Karpas-422 (cell line): ENCODE measurements around the gene KDM5A. TPM values are rescaled to one million over a fixed set of nuclear protein-coding genes. Genes with fewer than 3 reads are reported as not detected.
"Not testable (repeated sequence)": the region's sequence is repeated elsewhere in the genome, so short reads cannot be mapped to it uniquely, and the experiment has no call there.

Experiments used
- DNase-seq: peaks from one replicate; pipeline ENCODE4 v3.0.0-alpha.2; 2015
- H2AFZ ChIP-seq: fragments of 200-600 bp; sonication (generic); 2 replicates; pipeline ENCODE4 v1.6.1; 2014; ENCODE audit warnings: antibody characterized with exemption, low read length, mixed read lengths
- H3K27ac ChIP-seq: fragments of 200-600 bp; sonication (generic); 2 replicates; pipeline ENCODE4 v1.5.1; 2014; ENCODE audit warnings: mild to moderate bottlenecking, low read length, moderate library complexity
- H3K27me3 ChIP-seq: fragments of 200-600 bp; sonication (generic); 2 replicates; pipeline ENCODE4 v1.6.1; 2014; ENCODE audit warnings: low read length, mixed read lengths
- H3K36me3 ChIP-seq: fragments of 200-600 bp; sonication (generic); 2 replicates; pipeline ENCODE4 v1.6.1; 2014; ENCODE audit warnings: low read length, mixed read lengths; ENCODE audit not compliant: insufficient read depth
- H3K4me1 ChIP-seq: fragments of 200-600 bp; sonication (generic); 2 replicates; pipeline ENCODE4 v1.6.1; 2014; ENCODE audit warnings: mild to moderate bottlenecking, low read length, mixed read lengths
- H3K4me2 ChIP-seq: fragments of 200-600 bp; sonication (generic); 2 replicates; pipeline ENCODE4 v1.6.1; 2014; ENCODE audit warnings: low read length, low read depth, mild to moderate bottlenecking; ENCODE audit not compliant: poor library complexity, severe bottlenecking
- H3K4me3 ChIP-seq: fragments of 200-600 bp; sonication (generic); 2 replicates; pipeline ENCODE4 v1.5.1; 2014; ENCODE audit warnings: mild to moderate bottlenecking, antibody characterized with exemption, low read length, mixed read lengths
- H3K79me2 ChIP-seq: fragments of 200-600 bp; sonication (generic); 2 replicates; pipeline ENCODE4 v1.6.1; 2014; ENCODE audit warnings: mild to moderate bottlenecking, low read length, mixed read lengths
- H3K9ac ChIP-seq: fragments of 200-600 bp; sonication (generic); 2 replicates; pipeline ENCODE4 v1.6.0; 2014; ENCODE audit warnings: low read length
- H3K9me2 ChIP-seq: fragments of 200-600 bp; sonication (generic), shearing (Covaris generic); replicated peaks from 2 replicates; pipeline ENCODE4 v1.6.0; 2014; ENCODE audit warnings: mild to moderate bottlenecking, low read length, moderate library complexity; ENCODE audit not compliant: insufficient read depth
- H3K9me3 ChIP-seq: fragments of 300-700, 200-600 bp; sonication (generic); 2 replicates; pipeline ENCODE4 v1.6.1; 2014; ENCODE audit warnings: low read length, mixed read lengths
- H4K20me1 ChIP-seq: fragments of 200-600 bp; sonication (generic); 2 replicates; pipeline ENCODE4 v1.6.1; 2014; ENCODE audit warnings: mild to moderate bottlenecking, antibody characterized with exemption, low read length, low read depth; ENCODE audit not compliant: insufficient read depth
- total RNA-seq: library from RNA; depleted of rRNA; stranded (reverse); fragments of >200 nt; shearing (Covaris generic); gene quantifications from 2 replicates; pipeline ENCODE4 v1.2.3, GENCODE V29; 2014; ENCODE audit warnings: low replicate concordance

Gene KDM5A
- total RNA-seq, 1 experiment from 2014 or later, result 64.7 TPM

DNA sequence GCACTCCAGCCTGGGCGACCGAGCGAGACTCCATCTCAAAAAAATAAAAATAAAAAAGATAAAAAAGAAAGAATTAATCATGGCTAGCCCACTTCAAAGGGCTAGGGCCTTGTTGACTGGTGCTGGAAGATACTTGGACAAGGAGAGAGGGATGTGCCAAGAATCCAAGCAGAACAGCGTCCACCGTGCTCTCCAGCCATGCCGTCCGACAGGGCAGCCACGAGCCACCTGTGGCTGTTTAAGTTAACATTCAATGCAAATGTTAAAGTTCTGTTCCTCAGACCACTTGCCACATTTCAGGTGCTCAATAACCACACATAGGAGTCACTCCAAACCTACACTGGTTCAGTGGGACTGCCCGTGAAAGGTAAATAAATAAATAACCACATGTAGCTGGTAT lies 147.9 kb downstream of the KDM5A start:
- no peaks in the 10 kb centered on the region for H4K20me1 ChIP-seq
- H3K4me3 ChIP-seq, result no peak overlapping the region
- no peak overlapping the region for H3K4me2 ChIP-seq
- no peaks in the 10 kb centered on the region for H3K27me3 ChIP-seq
- H3K9me3 ChIP-seq, result no peaks in the 10 kb centered on the region
- H2AFZ ChIP-seq, result no peak overlapping the region
- no peaks in the 10 kb centered on the region for H3K36me3 ChIP-seq
- H3K4me1 ChIP-seq, result no peaks in the 10 kb centered on the region
- H3K27ac ChIP-seq, result no peak overlapping the region
- no peaks in the 10 kb centered on the region for H3K79me2 ChIP-seq
- H3K9me2 ChIP-seq, result no peaks in the 10 kb centered on the region
- H3K9ac ChIP-seq, result no peak overlapping the region
- DNase-seq, result no peak

DNA sequence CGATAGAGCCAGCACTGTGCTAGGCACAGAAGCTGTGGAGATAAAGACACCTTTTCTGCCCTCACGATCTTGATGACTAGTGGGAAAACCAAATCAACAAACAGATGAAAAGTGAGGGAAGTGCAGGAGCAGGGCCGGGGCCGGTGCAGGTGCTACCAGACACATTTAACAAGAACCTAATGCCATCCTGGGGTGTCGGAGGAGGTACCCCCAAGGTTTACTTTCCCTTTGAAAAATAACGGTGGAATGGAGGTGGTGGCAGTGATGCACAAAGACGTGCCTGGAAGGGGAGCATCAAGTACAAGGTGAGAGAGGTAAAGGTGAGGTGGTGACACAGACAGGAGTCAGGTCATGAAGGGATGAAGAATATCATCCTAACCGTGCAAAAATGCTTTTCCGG lies 148.6 kb downstream of the KDM5A start:
- no peak overlapping the region for H3K9ac ChIP-seq
- H3K4me2 ChIP-seq, result no peak overlapping the region
- no peaks in the 10 kb centered on the region for H3K36me3 ChIP-seq
- H3K4me3 ChIP-seq, result no peak overlapping the region
- H3K79me2 ChIP-seq, result no peaks in the 10 kb centered on the region
- H3K27me3 ChIP-seq, result no peaks in the 10 kb centered on the region
- no peaks in the 10 kb centered on the region for H3K9me3 ChIP-seq
- no peak overlapping the region for H2AFZ ChIP-seq
- DNase-seq, result no peak
- H3K27ac ChIP-seq, result no peak overlapping the region
- H4K20me1 ChIP-seq, result no peaks in the 10 kb centered on the region
- no peaks in the 10 kb centered on the region for H3K9me2 ChIP-seq
- H3K4me1 ChIP-seq, result no peaks in the 10 kb centered on the region

DNA sequence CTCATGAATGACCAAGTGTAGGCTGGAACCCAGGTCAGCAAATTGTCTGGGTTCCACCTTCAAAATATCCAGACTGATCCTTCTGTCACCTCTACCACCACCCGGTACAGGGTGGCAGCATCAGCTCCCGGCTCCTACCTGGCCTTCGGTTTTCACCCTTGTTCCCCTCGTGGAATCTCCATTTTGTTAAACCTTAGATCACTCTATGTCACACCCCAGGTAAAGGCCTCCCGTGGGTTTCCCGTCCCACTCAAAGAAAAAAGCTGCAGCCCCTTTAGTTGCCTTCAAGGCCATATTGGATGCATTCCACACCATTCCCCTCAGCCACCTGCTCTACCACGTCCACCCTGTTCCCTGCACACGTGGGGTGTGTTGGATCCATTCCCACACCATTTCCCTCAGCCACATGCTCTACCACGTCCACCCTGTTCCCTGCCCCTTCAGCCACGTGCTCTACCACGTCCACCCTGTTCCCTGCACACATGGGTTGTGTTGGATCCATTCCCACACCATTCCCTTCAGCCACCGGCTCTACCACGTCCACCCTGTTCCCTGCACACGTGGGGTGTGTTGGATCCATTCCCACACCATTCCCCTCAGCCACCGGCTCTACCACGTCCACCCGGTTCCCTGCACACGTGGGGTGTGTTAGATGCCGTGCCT lies 150.3 kb downstream of the KDM5A start:
- Histone ChIP-seq H3K9ac (no peak overlapping the region), H3K4me3 (no peak overlapping the region), H3K4me1 (peaks cover 2% of the 10 kb centered on the region; the same call in 1 of the 2 replicates), H3K27me3 (no peaks in the 10 kb centered on the region), H2AFZ (no peak overlapping the region), H3K27ac (no peak overlapping the region), H3K36me3 (no peaks in the 10 kb centered on the region), H3K9me3 (no peaks in the 10 kb centered on the region), H3K79me2 (no peaks in the 10 kb centered on the region), H3K4me2 (no peak overlapping the region), H3K9me2 (no peaks in the 10 kb centered on the region), H4K20me1 (no peaks in the 10 kb centered on the region)
- no peak for DNase-seq

DNA sequence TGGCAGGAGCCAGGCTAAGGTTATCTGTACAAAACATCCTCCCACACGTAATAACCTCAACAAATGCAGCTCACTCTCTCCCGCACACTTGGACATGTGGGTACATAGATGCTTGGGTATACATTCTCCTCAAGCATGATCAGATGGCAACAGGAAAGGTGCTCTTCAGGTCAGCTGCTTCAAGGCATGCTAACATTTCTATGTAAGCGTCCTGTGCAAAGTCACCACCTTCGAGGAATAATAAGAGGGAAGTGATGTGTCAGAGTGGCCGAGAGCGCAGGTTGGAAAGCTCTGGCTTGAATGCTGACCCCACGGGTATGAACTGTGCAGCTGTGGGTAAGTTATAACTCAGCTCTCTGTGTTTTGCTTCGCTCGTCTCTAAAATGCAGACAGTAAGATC lies 151.0 kb downstream of the KDM5A start:
- Histone ChIP-seq H3K4me3 (no peak overlapping the region), H3K27ac (no peak overlapping the region), H3K27me3 (no peaks in the 10 kb centered on the region), H3K79me2 (no peaks in the 10 kb centered on the region), H3K4me1 (peaks cover 5% of the 10 kb centered on the region; the same call in 1 of the 2 replicates), H3K4me2 (no peak overlapping the region), H3K9ac (no peak overlapping the region), H3K9me2 (no peaks in the 10 kb centered on the region), H3K9me3 (no peaks in the 10 kb centered on the region), H2AFZ (no peak overlapping the region), H4K20me1 (no peaks in the 10 kb centered on the region), H3K36me3 (no peaks in the 10 kb centered on the region)
- no peak for DNase-seq

DNA sequence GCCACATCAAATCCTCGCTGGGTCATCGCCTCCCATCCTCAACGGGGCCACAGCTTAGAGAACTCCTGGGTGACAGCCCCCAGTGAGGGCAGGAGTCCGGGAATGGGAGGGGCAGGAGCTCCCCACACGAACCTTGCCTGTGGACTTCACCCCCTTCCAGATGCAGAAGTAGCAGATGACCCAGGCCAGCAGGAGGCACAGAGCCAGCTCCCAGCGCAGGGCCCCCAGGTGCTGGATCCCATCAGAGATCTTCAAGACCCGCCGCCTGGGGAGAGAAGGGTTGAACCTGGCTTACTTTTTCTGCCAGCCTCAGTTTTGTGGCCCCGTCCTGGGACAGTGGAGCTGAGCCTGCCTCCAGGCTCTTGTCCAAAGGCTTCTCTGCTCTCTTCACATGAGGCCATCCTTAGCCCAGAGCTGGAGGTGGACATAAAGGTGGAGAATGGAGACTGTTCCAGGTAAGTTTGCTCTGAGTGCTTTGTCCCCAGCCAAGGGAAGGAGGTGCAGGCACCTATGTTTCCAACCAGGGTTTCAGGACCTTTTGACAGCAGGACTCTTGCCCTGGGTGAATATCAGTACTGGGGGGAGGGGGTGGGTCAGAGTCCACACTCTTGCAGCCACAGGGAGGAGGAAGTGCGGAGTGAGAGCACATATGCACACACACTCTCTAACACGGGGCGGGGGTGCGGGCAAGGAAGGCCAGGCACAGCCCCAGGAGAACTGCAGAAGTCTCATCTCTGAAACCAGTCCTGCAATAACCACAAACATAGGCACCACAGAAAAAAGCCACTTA lies 151.9 kb downstream of the KDM5A start:
- no peak overlapping the region for H3K4me2 ChIP-seq
- H3K27ac ChIP-seq, result no peak overlapping the region

DNA sequence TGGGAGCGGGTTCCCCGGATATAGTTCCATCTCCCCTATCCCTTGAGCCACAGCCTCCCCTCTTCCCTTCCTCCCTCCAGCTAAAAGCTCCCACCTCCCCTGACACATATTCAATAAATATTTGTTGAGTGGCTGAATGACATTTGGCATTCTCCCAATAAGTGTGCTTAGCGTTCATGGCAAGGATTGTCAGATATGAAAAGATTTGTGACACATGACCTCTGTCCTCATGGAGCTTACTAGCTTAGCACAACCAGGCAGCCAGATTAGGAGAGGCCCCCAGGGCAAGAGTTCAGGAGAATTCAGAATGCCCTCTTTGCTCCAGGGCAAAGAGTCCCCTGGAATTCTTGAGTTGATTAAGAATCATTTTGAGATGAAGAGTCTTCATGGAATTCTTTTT lies 152.7 kb downstream of the KDM5A start:
- Histone ChIP-seq H4K20me1 (no peaks in the 10 kb centered on the region), H3K4me3 (no peak overlapping the region), H3K27me3 (no peaks in the 10 kb centered on the region), H3K9ac (no peak overlapping the region), H2AFZ (no peak overlapping the region), H3K4me1 (peaks cover 5% of the 10 kb centered on the region; the same call in 1 of the 2 replicates), H3K9me2 (no peaks in the 10 kb centered on the region), H3K27ac (no peak overlapping the region), H3K79me2 (no peaks in the 10 kb centered on the region), H3K4me2 (no peak overlapping the region), H3K36me3 (no peaks in the 10 kb centered on the region), H3K9me3 (no peaks in the 10 kb centered on the region)
- no peak for DNase-seq

More for the DNA sequence above, 151.9 kb downstream of the KDM5A start:
- Histone ChIP-seq H3K4me3 (no peak overlapping the region), H4K20me1 (no peaks in the 10 kb centered on the region), H3K9me3 (no peaks in the 10 kb centered on the region), H2AFZ (no peak overlapping the region), H3K36me3 (no peaks in the 10 kb centered on the region), H3K4me1 (peaks cover 5% of the 10 kb centered on the region; the same call in 1 of the 2 replicates), H3K79me2 (no peaks in the 10 kb centered on the region), H3K9ac (no peak overlapping the region), H3K27me3 (no peaks in the 10 kb centered on the region), H3K9me2 (no peaks in the 10 kb centered on the region)
- DNase-seq, result no peak

DNA sequence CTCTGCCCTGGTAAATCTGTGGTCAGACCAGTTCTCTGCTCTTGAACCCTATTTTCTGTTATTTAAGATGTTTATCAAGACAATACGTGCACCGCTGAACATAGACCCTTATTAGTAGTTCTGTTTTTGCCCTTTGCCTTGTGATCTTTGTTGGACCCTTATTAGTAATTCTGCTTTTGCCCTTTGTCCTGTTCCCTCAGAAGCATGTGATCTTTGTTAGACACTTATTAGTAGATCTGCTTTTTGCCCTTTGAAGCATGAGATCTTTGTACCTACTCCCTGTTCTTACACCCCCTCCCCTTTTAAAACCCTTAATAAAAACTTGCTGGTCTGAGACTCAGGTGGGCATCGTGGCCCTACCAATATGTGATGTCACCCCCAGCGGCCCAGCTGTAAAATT lies 153.2 kb downstream of the KDM5A start:
- not testable (repeated sequence) for H3K4me1 ChIP-seq, DNase-seq, H3K4me3 ChIP-seq, H3K9ac ChIP-seq, H3K9me3 ChIP-seq, H4K20me1 ChIP-seq, H3K27me3 ChIP-seq, H3K79me2 ChIP-seq, H2AFZ ChIP-seq, H3K27ac ChIP-seq, H3K36me3 ChIP-seq, H3K9me2 ChIP-seq, H3K4me2 ChIP-seq

DNA sequence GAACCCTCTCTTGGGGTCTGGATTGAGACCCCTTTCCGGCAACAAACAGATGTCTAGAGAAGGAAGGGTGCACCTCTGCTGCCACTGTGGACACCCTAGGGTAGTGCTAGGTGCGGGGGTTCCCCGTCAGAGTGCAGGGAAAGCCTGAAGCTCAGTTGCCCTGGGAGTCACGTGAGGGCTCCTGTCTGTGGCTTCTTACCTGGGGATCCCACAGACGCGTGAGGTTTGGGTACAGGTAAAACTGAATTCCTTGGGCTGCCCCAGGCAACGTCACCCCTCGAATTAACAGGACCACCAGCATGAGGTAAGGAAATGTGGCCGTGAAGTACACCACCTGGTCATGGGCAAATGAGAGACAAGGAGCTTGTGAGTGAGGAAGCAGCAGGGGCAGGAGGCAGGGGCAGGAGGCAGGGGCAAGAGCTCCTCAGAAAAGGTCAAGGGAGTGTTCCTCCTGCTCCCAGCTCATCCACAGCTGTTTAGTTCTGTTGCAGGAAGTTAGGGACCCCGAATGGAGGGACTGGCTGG lies 154.2 kb downstream of the KDM5A start:
- Histone ChIP-seq H3K27ac (no peak overlapping the region), H3K9ac (no peak overlapping the region), H3K4me2 (no peak overlapping the region), H3K79me2 (no peaks in the 10 kb centered on the region), H3K9me2 (no peaks in the 10 kb centered on the region), H3K36me3 (no peaks in the 10 kb centered on the region), H3K27me3 (no peaks in the 10 kb centered on the region), H3K4me3 (no peak overlapping the region), H3K4me1 (peaks cover 5% of the 10 kb centered on the region; the same call in 1 of the 2 replicates), H4K20me1 (no peaks in the 10 kb centered on the region), H3K9me3 (no peaks in the 10 kb centered on the region), H2AFZ (no peak overlapping the region)
- DNase-seq, result no peak
